Activated CD4-positive, alpha-beta T cell treated with anti-CD3 and anti-CD28 coated beads for 36 hours (primary cell): ENCODE data around the gene BBX. TPM values are rescaled to one million over a fixed set of nuclear protein-coding genes. Genes with fewer than 3 reads are reported as not detected.

Experiments
- ATAC-seq: fragments of 200-7000 bp; cut with Tn5 transposase; one replicate; pipeline ENCODE4 v1.10.0; 2021; ENCODE audit warnings: mild to moderate bottlenecking, moderate library complexity
- CTCF ChIA-PET: fragments of 350-600 bp; sonication (Branson Sonifier 250); formaldehyde crosslinking; loops from one replicate; lab custom pipeline; 2021; ENCODE audit warnings: antibody characterized with exemption; lab: Charles Lee
- POLR2A ChIA-PET: fragments of 350-600 bp; sonication (Branson Sonifier 250); formaldehyde crosslinking; loops from one replicate; lab custom pipeline; 2021; ENCODE audit warnings: antibody characterized with exemption, inconsistent platforms; lab: Charles Lee
- DNase-seq: peaks from one replicate; pipeline ENCODE4 v3.0.0-alpha.2; 2020
- H3K27ac Mint-ChIP-seq: one replicate; pipeline ENCODE4 v1.8.0; 2021; ENCODE audit warnings: mixed read lengths
- H3K27me3 Mint-ChIP-seq: one replicate; pipeline ENCODE4 v1.8.0; 2021; ENCODE audit warnings: mixed read lengths
- H3K36me3 Mint-ChIP-seq: one replicate; pipeline ENCODE4 v1.8.0; 2021; ENCODE audit warnings: low read depth, mixed read lengths
- H3K4me1 Mint-ChIP-seq: one replicate; pipeline ENCODE4 v1.8.0; 2021; ENCODE audit warnings: mixed read lengths
- H3K4me3 Mint-ChIP-seq: one replicate; pipeline ENCODE4 v1.8.0; 2021; ENCODE audit warnings: mild to moderate bottlenecking, moderate library complexity, mixed read lengths
- H3K9me3 Mint-ChIP-seq: one replicate; pipeline ENCODE4 v1.8.0; 2021; ENCODE audit warnings: low read depth, mixed read lengths
- intact Hi-C, 2 experiments: fragments of 100-400 bp; cut with DNase I in 1 of 2; cut with micrococcal nuclease in 1 of 2; formaldehyde crosslinking; loops; one replicate each; pipeline versions ENCODE4 v1.14.2 to v1.15.1; 2022 to 2024; cut with DNase I, micrococcal nuclease
- total RNA-seq, 2 experiments: library from RNA; stranded (reverse); gene quantifications; one replicate each; pipeline ENCODE4 v1.2.3, GENCODE V29; 2021

The BBX gene
- total RNA-seq, 2 experiments from 2014 or later, result 38.9 to 63.4 TPM

DNA sequence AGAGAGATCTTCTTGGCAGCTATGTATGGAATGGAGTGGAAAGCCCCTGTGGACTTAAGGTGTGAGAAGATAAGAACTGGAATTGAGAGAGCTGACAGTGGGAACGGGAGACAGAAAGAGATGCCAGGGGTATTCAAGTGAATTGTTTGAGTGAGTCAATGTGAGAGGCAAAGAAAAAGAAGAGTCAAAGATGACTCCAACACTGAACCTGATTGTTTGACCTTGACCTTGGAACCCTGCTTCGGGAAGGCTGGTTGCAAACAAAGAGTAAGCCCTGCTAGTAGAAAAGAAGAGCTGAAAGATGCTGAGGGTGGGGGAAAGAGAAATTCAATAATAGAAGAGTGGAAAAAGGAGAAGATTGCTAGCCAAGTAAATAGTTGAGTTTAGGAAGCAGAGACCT, 238.6 kb downstream of the BBX start:
- H3K4me3 Mint-ChIP-seq, result no peak overlapping the region
- H3K27me3 Mint-ChIP-seq, result no peaks in the 10 kb centered on the region
- H3K9me3 Mint-ChIP-seq, result peaks cover 4% of the 10 kb centered on the region
- H3K36me3 Mint-ChIP-seq, result peaks cover 38% of the 10 kb centered on the region
- CTCF ChIA-PET, result interaction anchor here (1.7 kb wide), 1 partner anchor 11 kb away, joined by 4 read pairs; no protein-coding TSS in a partner anchor
- ATAC-seq, result no peak
- POLR2A ChIA-PET, result no interaction called here
- no peak for DNase-seq
- H3K4me1 Mint-ChIP-seq, result no peaks in the 10 kb centered on the region
- intact Hi-C loops, result no loop called here
- H3K27ac Mint-ChIP-seq, result no peak overlapping the region

DNA sequence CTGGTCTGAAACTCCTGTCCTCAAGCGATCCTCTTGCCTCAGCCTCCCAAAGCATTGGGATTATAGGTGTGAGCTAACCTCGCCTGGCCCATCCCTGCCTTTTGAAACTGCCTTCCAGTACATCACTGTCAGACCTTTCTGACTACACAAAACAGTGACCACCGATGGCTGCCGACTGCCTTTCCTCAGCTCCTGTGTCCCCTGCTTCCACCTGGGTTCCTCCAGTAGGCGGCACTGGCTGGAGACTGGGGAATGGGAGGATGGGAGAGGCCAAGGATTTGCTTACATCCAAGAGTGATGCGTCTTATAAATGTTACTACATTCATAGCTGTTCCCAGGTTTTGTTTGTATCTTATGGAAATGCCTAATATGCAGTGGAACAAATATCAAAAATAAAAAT, 242.8 kb downstream of the BBX start:
- Mint-ChIP-seq H3K27me3 (no peaks in the 10 kb centered on the region), H3K27ac (no peak overlapping the region), H3K4me1 (no peaks in the 10 kb centered on the region), H3K36me3 (peaks cover 20% of the 10 kb centered on the region), H3K4me3 (no peak overlapping the region), H3K9me3 (peaks cover 4% of the 10 kb centered on the region)
- no peak for DNase-seq
- ChIA-PET CTCF (interaction anchor here (0.7 to 1.1 kb wide), 2 partner anchors 9 to 22 kb away, joined by 3 read pairs; no protein-coding TSS in a partner anchor), POLR2A (no interaction called here)
- intact Hi-C loops, result no loop called here
- no peak for ATAC-seq

DNA sequence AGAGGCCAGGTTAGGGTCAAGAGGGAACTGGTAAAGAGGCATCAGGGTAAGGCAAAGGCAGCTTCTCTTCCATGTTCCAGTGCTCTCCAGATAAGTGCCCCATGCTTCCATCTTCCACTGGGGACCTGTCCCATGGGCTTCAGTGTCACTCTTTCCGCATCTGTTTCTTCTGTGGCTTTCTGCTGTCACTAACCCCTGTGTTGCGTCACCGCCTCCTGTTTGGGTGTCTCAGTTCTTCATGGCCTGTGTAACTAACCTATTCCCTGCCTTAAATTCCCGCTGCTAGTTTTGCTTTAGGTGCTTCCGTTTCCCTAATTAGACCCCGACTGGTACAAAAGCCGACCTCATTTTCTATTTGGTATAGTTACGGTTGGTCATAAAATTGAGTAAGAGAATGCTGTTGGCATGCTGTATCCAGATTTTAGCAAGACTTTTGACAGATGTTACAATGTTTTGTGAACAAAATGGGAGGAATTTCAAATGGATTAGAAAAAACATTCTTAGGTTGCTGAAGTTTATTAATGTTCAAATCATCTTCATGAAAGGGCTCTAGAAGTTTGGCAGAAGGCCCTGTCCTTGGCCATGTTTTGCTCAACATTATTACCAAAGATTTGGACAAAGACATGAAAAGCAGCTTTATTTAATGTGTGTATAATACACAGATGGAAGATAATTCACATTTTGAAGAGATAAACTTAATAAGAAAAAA, 245.3 kb downstream of the BBX start:
- no peak for DNase-seq
- ChIA-PET POLR2A (no interaction called here), CTCF (interaction anchor here (0.8 kb wide), 1 partner anchor 347 kb away, joined by 3 read pairs; no protein-coding TSS in a partner anchor)
- H3K27ac Mint-ChIP-seq, result no peak overlapping the region
- no peak overlapping the region for H3K4me3 Mint-ChIP-seq
- H3K36me3 Mint-ChIP-seq, result peaks cover 16% of the 10 kb centered on the region
- no peak for ATAC-seq
- intact Hi-C loops, result no loop called here
- H3K27me3 Mint-ChIP-seq, result no peaks in the 10 kb centered on the region
- H3K4me1 Mint-ChIP-seq, result no peaks in the 10 kb centered on the region
- H3K9me3 Mint-ChIP-seq, result peaks cover 4% of the 10 kb centered on the region

DNA sequence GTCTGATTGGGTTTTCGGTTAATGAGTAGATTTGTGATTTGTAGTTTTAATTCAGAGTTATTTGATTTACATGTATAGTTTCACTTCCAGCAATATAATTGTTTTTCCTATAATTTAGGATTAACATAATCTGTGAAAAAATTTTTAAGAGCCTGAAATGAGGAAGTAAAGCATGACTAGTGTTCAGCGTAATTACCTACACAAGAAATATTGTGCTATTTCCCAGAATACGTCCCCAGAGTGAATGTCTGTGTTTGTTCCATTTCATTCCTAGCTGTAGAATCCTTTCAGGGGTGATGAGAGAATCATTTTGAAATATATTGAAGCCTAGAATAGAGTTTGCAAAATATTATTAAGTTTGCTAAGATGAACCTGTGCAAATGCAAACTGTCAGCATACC, 247.1 kb downstream of the BBX start:
- Mint-ChIP-seq H3K27ac (no peak overlapping the region), H3K4me3 (no peak overlapping the region)
- CTCF ChIA-PET, result interaction anchor here (0.7 to 1.3 kb wide), 2 partner anchors 94 to 101 kb away, joined by 3 read pairs; no protein-coding TSS in a partner anchor

DNA sequence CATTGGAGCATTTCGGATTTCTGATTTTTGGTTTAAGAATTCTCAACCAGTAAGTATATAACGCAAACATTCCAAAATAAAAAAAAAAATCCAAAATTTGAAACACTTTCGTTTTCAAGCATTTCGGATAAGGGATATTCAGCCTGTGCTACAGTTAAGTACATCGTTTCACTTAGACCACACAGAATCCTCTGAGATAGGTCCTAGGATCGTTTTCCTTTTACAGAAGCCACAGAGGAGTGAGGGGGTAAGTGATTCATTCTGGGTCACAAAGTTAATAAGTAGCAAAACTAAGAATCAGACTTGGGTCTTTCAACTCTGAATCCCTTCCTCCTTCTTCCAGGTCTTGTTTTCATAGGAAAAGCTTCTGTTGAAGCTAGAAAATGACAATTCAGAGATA, 249.3 kb downstream of the BBX start:
- H3K9me3 Mint-ChIP-seq, result no peaks in the 10 kb centered on the region
- no peak for ATAC-seq
- no peak for DNase-seq
- ChIA-PET POLR2A (no interaction called here), CTCF (interaction anchor here (1.0 kb wide), 1 partner anchor 13 kb away, joined by 4 read pairs; no protein-coding TSS in a partner anchor)
- no peak overlapping the region for H3K27ac Mint-ChIP-seq
- intact Hi-C loops, result no loop called here
- no peaks in the 10 kb centered on the region for H3K4me1 Mint-ChIP-seq
- H3K36me3 Mint-ChIP-seq, result peaks cover 10% of the 10 kb centered on the region
- no peak overlapping the region for H3K4me3 Mint-ChIP-seq
- no peaks in the 10 kb centered on the region for H3K27me3 Mint-ChIP-seq

More for the DNA sequence above, 247.1 kb downstream of the BBX start:
- peaks cover 4% of the 10 kb centered on the region for H3K9me3 Mint-ChIP-seq
- H3K4me1 Mint-ChIP-seq, result no peaks in the 10 kb centered on the region
- POLR2A ChIA-PET, result no interaction called here
- no peaks in the 10 kb centered on the region for H3K27me3 Mint-ChIP-seq
- H3K36me3 Mint-ChIP-seq, result peaks cover 22% of the 10 kb centered on the region
- ATAC-seq (no peak), DNase-seq (no peak)
- intact Hi-C loops, result no loop called here

DNA sequence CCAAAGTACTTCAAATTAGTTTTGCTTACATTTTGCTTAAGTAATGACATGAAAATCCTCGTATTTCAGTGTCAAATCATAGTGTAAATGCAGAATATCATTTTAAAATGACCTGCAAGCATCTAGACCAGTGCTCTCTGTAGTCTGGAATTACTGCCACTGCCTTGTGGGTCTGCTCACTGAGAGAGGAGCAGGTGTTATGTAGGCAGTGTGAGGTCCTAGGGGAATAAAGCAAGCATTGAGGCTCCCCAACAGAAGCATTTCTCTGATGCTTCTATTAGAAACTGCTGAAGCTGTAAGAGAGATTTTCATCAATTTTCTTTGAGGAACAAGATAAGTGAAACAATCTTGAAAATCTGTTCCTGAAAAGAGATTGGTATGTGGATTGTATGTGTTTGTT, 253.2 kb downstream of the BBX start:
- CTCF ChIA-PET, result no interaction called here
- intact Hi-C loops, result no loop called here
- no peaks in the 10 kb centered on the region for H3K4me1 Mint-ChIP-seq
- H3K9me3 Mint-ChIP-seq, result no peaks in the 10 kb centered on the region
- H3K27ac Mint-ChIP-seq, result no peak overlapping the region
- H3K36me3 Mint-ChIP-seq, result peaks cover 27% of the 10 kb centered on the region
- DNase-seq (no peak), ATAC-seq (no peak)
- no peaks in the 10 kb centered on the region for H3K27me3 Mint-ChIP-seq
- H3K4me3 Mint-ChIP-seq, result no peak overlapping the region
- POLR2A ChIA-PET, result no interaction called here

DNA sequence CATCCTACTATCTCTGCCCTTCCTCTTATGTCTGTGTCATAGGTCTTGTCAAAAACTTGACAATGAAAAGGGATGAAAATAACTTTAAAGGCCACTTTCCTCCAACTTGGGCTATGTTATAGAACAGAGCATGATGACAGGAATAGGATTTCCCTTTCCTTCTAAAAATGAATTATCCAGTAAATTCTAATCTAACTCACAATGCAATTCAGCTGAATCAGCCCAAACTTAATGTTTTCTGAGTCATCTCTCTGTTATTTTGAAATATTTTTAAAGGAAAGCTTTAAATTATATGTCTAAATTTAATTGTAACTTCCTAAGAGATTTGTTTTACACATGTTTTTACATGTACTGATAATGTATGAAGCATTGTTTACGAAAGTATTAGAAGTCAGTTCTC, 258.5 kb downstream of the BBX start:
- ATAC-seq (no peak), DNase-seq (no peak)
- intact Hi-C loops, result no loop called here
- no peaks in the 10 kb centered on the region for H3K9me3 Mint-ChIP-seq
- H3K4me1 Mint-ChIP-seq, result no peaks in the 10 kb centered on the region
- no peak overlapping the region for H3K27ac Mint-ChIP-seq
- ChIA-PET CTCF (no interaction called here), POLR2A (no interaction called here)
- H3K36me3 Mint-ChIP-seq, result peaks cover 46% of the 10 kb centered on the region
- H3K27me3 Mint-ChIP-seq, result no peaks in the 10 kb centered on the region
- no peak overlapping the region for H3K4me3 Mint-ChIP-seq

DNA sequence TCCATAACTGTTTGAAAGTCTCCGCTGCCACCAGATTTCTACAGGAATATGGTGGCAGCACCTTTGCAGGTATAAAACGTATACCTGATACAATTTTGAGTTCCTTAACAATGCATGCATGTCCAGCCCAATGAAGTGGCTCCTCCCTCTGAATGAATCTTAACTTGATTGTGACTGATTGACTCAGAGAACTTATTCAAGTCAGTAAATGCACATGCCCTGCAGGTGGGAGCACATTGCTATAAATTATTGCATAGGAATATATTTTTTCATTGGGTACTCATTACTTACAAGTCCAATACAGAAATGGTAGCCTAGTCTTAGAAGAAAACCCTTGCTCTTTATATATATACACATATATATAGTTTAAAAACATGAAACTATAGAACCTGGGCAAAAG, 259.3 kb downstream of the BBX start:
- ChIA-PET POLR2A (no interaction called here), CTCF (no interaction called here)
- Mint-ChIP-seq H3K27me3 (no peaks in the 10 kb centered on the region), H3K27ac (no peak overlapping the region), H3K36me3 (peaks cover 49% of the 10 kb centered on the region), H3K4me1 (no peaks in the 10 kb centered on the region), H3K4me3 (no peak overlapping the region), H3K9me3 (no peaks in the 10 kb centered on the region)
- no peak for DNase-seq
- intact Hi-C loops, result no loop called here
- ATAC-seq, result no peak

DNA sequence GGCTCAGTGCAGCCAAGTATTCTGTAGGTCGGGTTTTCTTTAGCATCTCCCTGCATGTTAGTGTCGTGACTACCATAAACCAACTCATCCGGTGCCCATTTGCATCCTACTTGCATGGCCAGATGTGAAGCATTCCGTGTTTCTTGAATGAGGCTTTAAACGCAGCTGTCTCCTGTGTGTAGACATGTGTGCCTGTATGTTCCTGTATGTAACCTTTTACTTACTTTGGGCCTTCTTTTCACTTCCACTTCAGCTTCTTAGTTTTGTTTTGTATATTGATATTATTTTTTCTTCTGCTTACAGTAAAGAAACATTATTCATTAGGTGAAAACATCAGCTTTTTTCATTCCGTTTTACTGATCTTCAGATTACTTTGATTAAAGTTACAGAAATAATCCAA, 267.9 kb downstream of the BBX start:
- peaks cover 32% of the 10 kb centered on the region for H3K36me3 Mint-ChIP-seq

DNA sequence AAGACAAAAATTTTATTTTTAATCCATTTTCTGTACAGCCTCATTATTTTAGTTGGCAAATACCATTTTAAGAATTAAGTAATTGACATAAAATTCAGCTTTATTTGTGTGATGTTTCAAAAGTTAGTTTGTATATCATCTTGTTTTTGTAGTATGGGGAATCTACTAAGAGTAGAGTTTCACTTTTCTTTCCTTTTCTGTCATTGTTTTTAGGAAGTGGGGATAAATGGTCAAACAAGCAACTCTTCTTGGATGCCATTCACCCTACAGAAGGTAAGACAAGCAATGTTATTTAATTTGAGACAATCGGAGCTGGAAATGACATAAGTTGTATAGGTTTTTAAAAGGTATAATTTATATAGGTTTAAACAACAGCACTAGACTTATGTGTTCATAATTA, 268.3 kb downstream of the BBX start:
- CTCF ChIA-PET, result interaction anchor here (0.8 kb wide), 1 partner anchor 16 kb away, joined by 3 read pairs; no protein-coding TSS in a partner anchor
- Mint-ChIP-seq H3K27ac (no peak overlapping the region), H3K4me3 (no peak overlapping the region), H3K36me3 (peaks cover 31% of the 10 kb centered on the region), H3K9me3 (no peaks in the 10 kb centered on the region), H3K4me1 (peaks cover 3% of the 10 kb centered on the region), H3K27me3 (no peaks in the 10 kb centered on the region)
- POLR2A ChIA-PET, result no interaction called here
- intact Hi-C loops, result no loop called here
- ATAC-seq (no peak), DNase-seq (no peak)

More for the DNA sequence above, 267.9 kb downstream of the BBX start:
- ATAC-seq, result no peak
- no peak for DNase-seq
- POLR2A ChIA-PET, result no interaction called here
- CTCF ChIA-PET, result interaction anchor here (0.8 kb wide), 1 partner anchor 16 kb away, joined by 3 read pairs; no protein-coding TSS in a partner anchor
- no peak overlapping the region for H3K4me3 Mint-ChIP-seq
- no peak overlapping the region for H3K27ac Mint-ChIP-seq
- intact Hi-C loops, result no loop called here
- H3K9me3 Mint-ChIP-seq, result no peaks in the 10 kb centered on the region
- H3K4me1 Mint-ChIP-seq, result peaks cover 2% of the 10 kb centered on the region
- H3K27me3 Mint-ChIP-seq, result no peaks in the 10 kb centered on the region

DNA sequence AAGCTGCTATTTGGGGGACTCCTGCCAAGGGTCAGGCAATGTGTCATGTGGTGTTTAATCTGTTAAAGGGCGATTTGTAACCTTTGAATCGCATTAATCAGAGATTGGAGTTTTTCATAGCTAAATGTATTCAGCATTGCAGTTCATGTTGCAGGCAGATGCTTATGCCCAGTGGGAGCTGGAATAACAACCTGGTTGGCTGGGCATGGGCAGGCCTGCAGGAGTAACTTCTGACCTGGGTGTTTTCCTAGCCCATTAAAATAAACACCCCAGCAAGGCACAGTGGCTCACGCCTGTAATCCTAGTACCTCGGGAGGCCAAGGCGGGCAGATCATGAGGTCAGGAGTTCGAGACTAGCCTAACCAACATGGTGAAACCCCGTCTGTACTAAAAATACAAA, 268.7 kb downstream of the BBX start:
- CTCF ChIA-PET, result interaction anchor here (1.1 kb wide), 1 partner anchor 35 kb away, joined by 3 read pairs; no protein-coding TSS in a partner anchor
- H3K9me3 Mint-ChIP-seq, result no peaks in the 10 kb centered on the region
- intact Hi-C loops, result no loop called here
- POLR2A ChIA-PET, result no interaction called here
- peaks cover 31% of the 10 kb centered on the region for H3K36me3 Mint-ChIP-seq
- ATAC-seq (no peak), DNase-seq (no peak)
- peaks cover 3% of the 10 kb centered on the region for H3K4me1 Mint-ChIP-seq
- no peaks in the 10 kb centered on the region for H3K27me3 Mint-ChIP-seq
- no peak overlapping the region for H3K4me3 Mint-ChIP-seq
- H3K27ac Mint-ChIP-seq, result no peak overlapping the region
